ENCODE data around the gene POFUT2. TPM values are rescaled to one million over a fixed set of nuclear protein-coding genes. Genes with fewer than 3 reads are reported as not detected.
A peak's percentile ranks its signal among the peaks of the same experiment; 100 is the strongest.

Gene POFUT2
- polyA plus RNA-seq, 1 experiment: 38.5 TPM

DNA sequence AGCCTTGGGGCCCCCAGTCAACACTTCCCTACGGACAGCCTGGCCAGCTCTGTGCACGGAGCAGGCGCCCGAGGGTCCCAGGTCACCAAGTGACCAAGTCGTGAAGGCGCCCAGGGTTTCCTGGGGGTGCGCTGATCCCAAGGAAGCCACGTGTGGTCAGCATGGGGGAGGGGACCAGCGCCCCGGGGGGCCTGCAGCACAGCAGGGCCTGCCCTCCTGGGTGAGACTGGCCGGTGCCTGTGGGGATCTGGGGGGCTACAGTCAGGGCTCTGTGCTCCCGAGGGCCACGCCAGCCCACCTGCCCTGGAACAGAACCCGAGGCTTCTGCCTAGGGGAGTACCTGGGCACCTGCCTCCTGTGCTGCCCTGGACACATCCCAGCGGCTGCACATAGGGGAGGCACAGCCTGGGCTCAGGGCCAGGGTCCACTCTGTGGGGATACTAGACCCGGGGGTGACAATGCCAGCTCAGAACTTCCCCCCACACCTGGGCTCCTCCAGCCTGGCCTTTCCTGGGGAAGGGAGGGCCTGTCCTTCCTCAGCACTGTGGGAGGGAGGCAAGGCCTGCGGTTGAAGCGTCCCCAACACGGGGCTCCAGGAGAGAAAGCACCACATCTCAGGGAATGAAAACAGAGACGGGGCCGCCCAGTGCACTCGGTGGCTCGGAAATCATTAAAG is 6.2 kb upstream of the POFUT2 start:
- TF ChIP-seq, protein P1, sequence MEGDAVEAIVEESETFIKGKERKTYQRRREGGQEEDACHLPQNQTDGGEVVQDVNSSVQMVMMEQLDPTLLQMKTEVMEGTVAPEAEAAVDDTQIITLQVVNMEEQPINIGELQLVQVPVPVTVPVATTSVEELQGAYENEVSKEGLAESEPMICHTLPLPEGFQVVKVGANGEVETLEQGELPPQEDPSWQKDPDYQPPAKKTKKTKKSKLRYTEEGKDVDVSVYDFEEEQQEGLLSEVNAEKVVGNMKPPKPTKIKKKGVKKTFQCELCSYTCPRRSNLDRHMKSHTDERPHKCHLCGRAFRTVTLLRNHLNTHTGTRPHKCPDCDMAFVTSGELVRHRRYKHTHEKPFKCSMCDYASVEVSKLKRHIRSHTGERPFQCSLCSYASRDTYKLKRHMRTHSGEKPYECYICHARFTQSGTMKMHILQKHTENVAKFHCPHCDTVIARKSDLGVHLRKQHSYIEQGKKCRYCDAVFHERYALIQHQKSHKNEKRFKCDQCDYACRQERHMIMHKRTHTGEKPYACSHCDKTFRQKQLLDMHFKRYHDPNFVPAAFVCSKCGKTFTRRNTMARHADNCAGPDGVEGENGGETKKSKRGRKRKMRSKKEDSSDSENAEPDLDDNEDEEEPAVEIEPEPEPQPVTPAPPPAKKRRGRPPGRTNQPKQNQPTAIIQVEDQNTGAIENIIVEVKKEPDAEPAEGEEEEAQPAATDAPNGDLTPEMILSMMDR (IDR thresholded peaks at IDR 0.05; ENCODE audit: insufficient read depth, low read depth, low read length): no peak
- no peaks in the 10 kb centered on the region for H3K27me3 ChIP-seq (ENCODE audit: control insufficient read depth, insufficient read depth, low read length)
- peaks cover 2% of the 10 kb centered on the region; the same call in 1 of the 2 replicates for H3K36me3 ChIP-seq (ENCODE audit: control insufficient read depth, insufficient read depth, low read length)
- ChIA-PET CTCF (interaction anchor here (0.8 to 8.0 kb wide), 16 partner anchors 15 to 161 kb away, joined by 3 to 138 read pairs (median 6); no protein-coding TSS in a partner anchor), POLR2A (interaction anchor here (0.6 kb wide), 1 partner anchor 262 kb away, joined by 9 read pairs; no protein-coding TSS in a partner anchor)
- no peak for DNase-seq (ENCODE audit: low read depth)
- H3K4me3 ChIP-seq (ENCODE audit: low read depth, low read length): no peak overlapping the region

DNA sequence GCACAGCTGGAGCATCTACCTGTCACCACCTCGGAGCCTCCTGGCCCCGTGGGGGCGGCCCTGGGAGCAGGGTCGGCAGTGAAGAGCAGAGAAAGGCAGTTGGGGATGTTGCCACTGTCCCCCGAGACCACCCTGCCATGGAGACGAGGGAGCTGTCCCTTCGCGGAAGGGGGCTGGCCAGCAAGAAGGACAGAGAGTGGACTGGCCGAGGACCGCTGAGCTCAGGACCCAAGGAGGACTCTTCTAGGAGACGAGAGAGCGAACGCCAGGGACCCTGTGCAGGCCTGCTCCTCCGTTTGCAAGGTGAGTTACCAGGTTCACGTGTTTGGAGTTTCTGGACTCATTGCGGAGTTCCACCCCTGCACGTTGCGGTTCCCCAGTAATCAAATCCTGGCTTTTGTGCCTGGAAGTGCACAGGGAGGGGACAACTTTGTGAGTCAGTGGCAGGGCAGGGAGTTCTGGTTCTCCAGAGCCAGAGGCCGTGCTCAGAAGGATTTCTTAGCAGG is 5.6 kb upstream of the POFUT2 start:
- Histone ChIP-seq H3K4me3 (ENCODE audit: low read depth, low read length) (no peak overlapping the region), H3K36me3 (ENCODE audit: control insufficient read depth, insufficient read depth, low read length) (peaks cover 2% of the 10 kb centered on the region; the same call in 1 of the 2 replicates), H3K27me3 (ENCODE audit: control insufficient read depth, insufficient read depth, low read length) (no peaks in the 10 kb centered on the region)
- no peak for DNase-seq (ENCODE audit: low read depth)
- TF ChIP-seq, protein P1 (IDR thresholded peaks at IDR 0.05; ENCODE audit: insufficient read depth, low read depth, low read length): no peak
- ChIA-PET CTCF (interaction anchor here (0.8 to 8.0 kb wide), 15 partner anchors 14 to 247 kb away, joined by 3 to 138 read pairs (median 5); no protein-coding TSS in a partner anchor), POLR2A (no interaction called here)

DNA sequence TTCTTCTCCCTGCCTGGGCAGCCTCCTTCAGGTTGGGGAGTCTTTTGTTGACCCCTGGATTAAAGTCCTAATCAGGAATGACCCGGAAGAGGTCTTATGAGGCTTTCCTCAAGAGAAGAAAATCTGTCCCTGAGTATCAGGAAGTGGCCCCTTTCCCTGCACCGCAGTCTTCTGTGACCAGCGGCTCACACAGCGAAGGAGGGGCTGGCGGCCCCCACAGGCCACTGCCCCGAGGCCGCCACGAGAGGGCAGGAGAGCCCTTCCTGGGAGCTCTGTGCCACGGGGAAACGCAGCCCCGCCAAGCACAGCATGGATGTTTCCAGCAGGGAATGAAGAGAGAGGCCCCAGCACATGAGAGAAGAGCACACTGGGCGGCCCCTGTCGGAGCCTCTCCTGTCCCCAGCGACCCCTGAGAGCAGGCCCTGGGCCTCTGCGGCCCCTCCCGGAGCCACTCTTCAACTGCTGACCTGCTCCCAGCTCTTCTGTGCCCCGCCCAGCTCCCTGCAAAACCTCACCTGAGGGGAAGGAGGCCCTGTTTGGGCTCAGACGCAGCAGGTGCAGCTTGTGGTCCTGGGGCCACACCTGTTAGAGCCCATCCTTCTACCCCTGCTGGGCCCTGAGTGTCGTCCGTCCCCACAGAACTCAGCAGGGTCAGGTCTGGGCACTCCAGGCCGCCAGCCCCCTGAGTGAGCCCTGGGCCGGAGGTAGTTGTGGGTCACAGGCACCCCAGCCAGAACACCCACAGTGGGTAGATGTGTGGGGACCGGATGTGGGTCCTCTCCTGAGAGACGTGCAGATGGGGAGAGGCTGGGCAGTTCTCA is 4.9 kb upstream of the POFUT2 start:
- H3K4me3 ChIP-seq (ENCODE audit: low read depth, low read length): no peak overlapping the region
- ChIA-PET CTCF (interaction anchor here (0.7 to 8.0 kb wide), 19 partner anchors 14 to 577 kb away, joined by 3 to 138 read pairs (median 4); no protein-coding TSS in a partner anchor), POLR2A (no interaction called here)
- DNase-seq (ENCODE audit: low read depth): no peak
- TF ChIP-seq, protein P1 (IDR thresholded peaks at IDR 0.05; ENCODE audit: insufficient read depth, low read depth, low read length): peak; percentile 99
- H3K36me3 ChIP-seq (ENCODE audit: control insufficient read depth, insufficient read depth, low read length): peaks cover 2% of the 10 kb centered on the region; the same call in 1 of the 2 replicates
- no peaks in the 10 kb centered on the region for H3K27me3 ChIP-seq (ENCODE audit: control insufficient read depth, insufficient read depth, low read length)

DNA sequence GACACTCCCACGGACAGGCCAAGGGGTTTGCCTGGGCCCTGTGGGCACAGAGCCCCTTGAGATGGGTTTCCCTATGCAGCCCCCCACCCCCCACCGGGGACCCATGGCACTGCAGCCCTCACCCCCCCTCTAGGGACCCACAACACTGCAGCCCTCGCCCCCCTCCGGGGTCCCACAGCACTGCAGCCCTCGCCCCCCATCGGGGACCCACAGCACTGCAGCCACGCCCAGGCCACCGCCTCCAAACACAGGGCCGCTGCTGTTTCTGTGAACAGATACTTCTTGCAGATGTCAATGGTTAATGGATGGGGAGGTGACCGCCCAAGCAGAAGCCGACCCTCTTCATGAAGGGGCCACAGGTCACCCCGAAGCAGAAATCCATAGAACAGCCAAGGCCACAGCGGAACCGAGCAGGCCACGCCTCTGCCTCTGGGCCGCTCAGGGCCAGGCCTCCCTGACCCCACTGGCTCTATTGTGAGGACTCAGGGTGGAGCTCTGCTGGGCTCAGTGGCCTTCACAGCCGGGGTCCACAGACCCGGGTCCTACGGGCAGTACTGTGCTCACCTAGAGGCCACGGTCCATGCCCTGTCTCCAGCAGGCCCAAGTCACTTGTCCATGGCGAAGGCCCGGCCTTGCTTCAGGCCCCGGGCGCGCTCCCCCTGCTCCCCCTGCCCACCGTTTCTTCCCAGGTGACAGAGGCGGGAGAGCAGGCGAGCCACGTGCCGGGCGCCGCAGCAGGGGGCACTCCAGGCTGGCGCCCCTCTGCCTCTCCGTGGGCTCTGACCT is 4.1 kb upstream of the POFUT2 start:
- Histone ChIP-seq H3K27me3 (ENCODE audit: control insufficient read depth, insufficient read depth, low read length) (no peaks in the 10 kb centered on the region), H3K36me3 (ENCODE audit: control insufficient read depth, insufficient read depth, low read length) (peaks cover 2% of the 10 kb centered on the region; the same call in 1 of the 2 replicates), H3K4me3 (ENCODE audit: low read depth, low read length) (no peak overlapping the region)
- POLR2A ChIA-PET: no interaction called here
- DNase-seq (ENCODE audit: low read depth): no peak
- TF ChIP-seq, protein P1 (IDR thresholded peaks at IDR 0.05; ENCODE audit: insufficient read depth, low read depth, low read length): no peak
- CTCF ChIA-PET: interaction anchor here (0.7 to 8.0 kb wide), 13 partner anchors 25 to 578 kb away, joined by 3 to 138 read pairs (median 6); no protein-coding TSS in a partner anchor
